Measurements from ENCODE around the gene INPP5D.
"Not testable (repeated sequence)": the region's sequence is repeated elsewhere in the genome, so short reads cannot be mapped to it uniquely, and the experiment has no call there.

The INPP5D gene

GRCh38 chr2:233123576-233123975 lies 63.4 kb downstream of the INPP5D start:
- DNase-seq; in situ Hi-C loops (cut with HindIII; ENCODE audit: low pct_ligation_motif_present, low pct_unique_long_range_greater_than_20kb, low sequenced_read_pairs): not testable (repeated sequence)

DNA sequence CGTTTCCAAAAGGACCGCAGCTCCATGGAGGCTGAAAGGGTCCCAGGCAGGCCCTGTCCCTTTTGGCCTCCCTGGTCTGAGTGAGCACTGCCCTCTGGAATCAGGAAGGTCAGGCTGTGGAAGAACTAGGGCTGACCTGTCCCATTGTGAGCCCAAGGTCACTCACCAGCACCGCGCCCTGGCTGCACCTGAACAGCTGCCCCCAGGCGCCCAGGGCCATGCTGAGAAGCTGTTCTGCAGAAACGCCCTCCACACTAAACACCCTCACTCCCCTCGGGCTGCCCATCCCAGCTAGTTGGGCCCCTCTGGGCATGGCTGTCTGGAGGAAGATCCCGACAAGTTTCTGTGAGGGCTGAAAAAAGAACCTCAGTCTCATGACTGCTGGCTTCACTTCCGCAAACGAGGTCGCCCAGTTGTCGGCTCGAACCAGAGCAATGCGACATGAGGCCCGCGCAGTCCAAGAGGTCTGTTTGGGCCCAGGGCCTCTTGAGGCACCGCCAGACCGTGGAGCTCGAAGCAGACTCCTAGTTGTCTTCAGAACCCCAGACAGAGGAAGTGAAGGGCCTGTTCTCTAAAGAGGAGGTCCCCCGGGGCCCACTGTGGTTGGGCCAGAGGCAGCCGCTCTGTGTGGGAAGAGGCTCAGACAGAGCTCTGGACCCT lies 64.4 kb downstream of the INPP5D start:
- in situ Hi-C loops (cut with HindIII; ENCODE audit: low pct_ligation_motif_present, low pct_unique_long_range_greater_than_20kb, low sequenced_read_pairs) = no loop called here
- DNase-seq = no peak

DNA sequence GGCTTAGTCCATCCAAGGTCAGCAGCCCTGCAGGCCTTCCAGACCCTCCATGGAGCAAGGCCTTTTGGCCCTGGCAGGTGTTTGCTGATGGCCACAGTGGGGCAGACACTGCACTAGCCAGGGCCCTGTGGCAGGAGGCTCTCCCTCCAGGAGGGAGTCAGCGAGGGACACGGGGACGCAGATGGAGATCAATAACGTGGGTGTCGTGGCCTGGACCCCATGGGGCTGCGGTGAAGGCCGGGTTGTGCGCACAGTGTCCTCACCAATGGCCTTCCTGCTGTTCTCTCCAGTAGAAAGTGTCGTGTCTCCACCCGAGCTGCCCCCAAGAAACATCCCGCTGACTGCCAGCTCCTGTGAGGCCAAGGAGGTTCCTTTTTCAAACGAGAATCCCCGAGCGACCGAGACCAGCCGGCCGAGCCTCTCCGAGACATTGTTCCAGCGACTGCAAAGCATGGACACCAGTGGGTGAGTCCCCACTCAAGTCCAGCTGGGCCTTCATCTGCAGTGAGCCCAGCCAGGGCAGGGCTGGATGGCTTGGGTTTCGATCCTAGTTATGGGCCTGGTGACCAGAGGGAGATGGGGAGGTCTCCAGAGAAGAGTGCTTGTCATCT lies 65.4 kb downstream of the INPP5D start:
- in situ Hi-C loops (cut with HindIII; ENCODE audit: low pct_ligation_motif_present, low pct_unique_long_range_greater_than_20kb, low sequenced_read_pairs) = no loop called here
- DNase-seq = no peak

GRCh38 chr2:233129351-233129978 lies 69.3 kb downstream of the INPP5D start:
- in situ Hi-C loops (cut with HindIII; ENCODE audit: low pct_ligation_motif_present, low pct_unique_long_range_greater_than_20kb, low sequenced_read_pairs) = no loop called here
- peak; percentile 13 for DNase-seq

GRCh38 chr2:233130024-233130423 lies 69.9 kb downstream of the INPP5D start:
- in situ Hi-C loops (cut with HindIII; ENCODE audit: low pct_ligation_motif_present, low pct_unique_long_range_greater_than_20kb, low sequenced_read_pairs) = no loop called here
- DNase-seq = no peak

DNA sequence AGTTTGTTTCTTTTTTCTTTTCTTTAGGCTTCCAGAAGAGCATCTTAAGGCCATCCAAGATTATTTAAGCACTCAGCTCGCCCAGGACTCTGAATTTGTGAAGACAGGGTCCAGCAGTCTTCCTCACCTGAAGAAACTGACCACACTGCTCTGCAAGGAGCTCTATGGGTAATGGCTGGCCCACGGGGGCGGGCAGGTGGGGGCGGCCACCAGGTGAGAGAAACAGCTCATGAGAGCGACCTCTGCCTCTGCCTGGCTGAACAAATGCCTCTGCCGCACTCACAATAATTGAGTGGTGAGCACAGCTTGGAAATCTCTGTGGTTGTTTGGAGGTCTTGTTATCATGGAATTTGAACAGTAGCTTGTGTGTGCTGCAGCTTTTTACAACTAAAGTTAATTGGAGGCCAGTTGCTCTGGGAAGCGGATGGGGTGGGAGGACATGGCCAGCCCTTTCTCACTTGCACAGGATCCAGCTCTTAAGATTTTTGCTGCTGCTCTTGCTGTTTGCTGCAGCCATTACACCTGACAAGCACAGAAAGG lies 70.4 kb downstream of the INPP5D start:
- no peak for DNase-seq
- in situ Hi-C loops (cut with HindIII; ENCODE audit: low pct_ligation_motif_present, low pct_unique_long_range_greater_than_20kb, low sequenced_read_pairs) = no loop called here

GRCh38 chr2:233131936-233132720 lies 72.0 kb downstream of the INPP5D start:
- in situ Hi-C loops (cut with HindIII; ENCODE audit: low pct_ligation_motif_present, low pct_unique_long_range_greater_than_20kb, low sequenced_read_pairs) = no loop called here
- DNase-seq = no peak

DNA sequence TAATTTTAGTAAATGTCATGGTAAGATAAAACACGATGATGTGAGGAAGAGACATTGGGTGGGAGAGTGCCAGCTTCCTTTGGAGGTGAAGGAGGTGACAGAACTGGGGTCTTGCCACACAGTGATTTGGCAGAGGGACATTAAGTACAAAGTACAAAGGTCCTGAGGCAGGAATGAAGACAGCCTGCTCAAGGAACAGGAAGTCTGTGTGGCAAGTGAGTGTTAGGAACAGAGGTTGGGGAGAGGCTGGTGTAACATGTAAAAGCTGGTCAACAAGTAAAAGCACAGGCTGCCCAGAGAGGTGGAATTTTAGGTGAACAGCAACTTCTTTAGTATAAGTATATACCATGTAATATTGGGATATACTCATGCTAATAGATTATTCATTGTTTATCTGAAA lies 73.1 kb downstream of the INPP5D start:
- in situ Hi-C loops (cut with HindIII; ENCODE audit: low pct_ligation_motif_present, low pct_unique_long_range_greater_than_20kb, low sequenced_read_pairs) = no loop called here
- no peak for DNase-seq

- in situ Hi-C loops (cut with HindIII; ENCODE audit: low pct_ligation_motif_present, low pct_unique_long_range_greater_than_20kb, low sequenced_read_pairs) = no loop called here
These were observed 75.3 kb downstream of the INPP5D start for GRCh38 chr2:233135421-233135820.

DNA sequence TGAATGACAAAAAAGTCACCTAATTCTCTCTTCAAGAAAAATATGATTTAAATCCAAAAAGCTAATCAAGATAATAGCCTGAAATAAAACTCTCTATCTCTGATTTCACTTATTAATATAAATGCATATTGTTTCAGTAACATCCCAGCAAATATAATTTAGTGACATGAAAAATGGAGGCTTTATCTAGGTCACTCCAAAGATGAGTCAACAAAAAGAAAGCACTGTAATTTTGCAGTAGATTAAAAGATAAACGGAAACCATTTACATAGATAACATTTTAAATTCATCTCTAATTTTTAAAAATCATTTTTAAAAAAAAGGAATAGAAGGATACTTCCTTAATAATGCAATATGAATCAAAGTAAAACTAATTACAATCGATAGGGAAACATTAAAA lies 76.9 kb downstream of the INPP5D start:
- in situ Hi-C loops (cut with HindIII; ENCODE audit: low pct_ligation_motif_present, low pct_unique_long_range_greater_than_20kb, low sequenced_read_pairs) = no loop called here
- no peak for DNase-seq

More at GRCh38 chr2:233135421-233135820, 75.3 kb downstream of the INPP5D start:
- no peak for DNase-seq

DNA sequence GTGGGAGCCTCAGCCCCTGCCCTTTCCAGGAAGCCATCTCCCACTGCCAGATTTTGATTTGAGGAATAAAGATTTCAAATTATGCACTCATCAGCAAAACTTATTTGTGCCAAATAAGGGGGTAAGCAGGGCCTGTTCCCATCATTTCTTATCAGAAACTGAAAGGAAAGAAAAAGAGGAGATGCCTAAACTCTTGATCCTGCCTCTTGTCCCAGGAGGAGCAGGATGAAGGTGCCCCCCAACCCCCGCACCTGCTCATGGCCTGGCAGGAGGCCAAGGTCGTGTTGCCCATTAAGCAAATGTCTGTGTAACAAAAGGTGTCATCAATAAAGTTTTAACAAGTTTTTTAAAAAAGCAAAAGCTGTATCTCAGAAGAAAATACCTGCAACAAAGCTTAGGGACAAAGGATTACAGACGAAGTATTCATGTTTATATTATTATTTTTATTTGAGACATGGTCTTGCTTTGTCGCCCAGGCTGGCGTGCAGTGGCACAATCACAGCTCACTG lies 80.0 kb downstream of the INPP5D start:
- in situ Hi-C loops (cut with HindIII; ENCODE audit: low pct_ligation_motif_present, low pct_unique_long_range_greater_than_20kb, low sequenced_read_pairs) = no loop called here
- no peak for DNase-seq

GRCh38 chr2:233140978-233141377 lies 80.8 kb downstream of the INPP5D start:
- DNase-seq = no peak
- in situ Hi-C loops (cut with HindIII; ENCODE audit: low pct_ligation_motif_present, low pct_unique_long_range_greater_than_20kb, low sequenced_read_pairs) = no loop called here

- in situ Hi-C loops (cut with HindIII; ENCODE audit: low pct_ligation_motif_present, low pct_unique_long_range_greater_than_20kb, low sequenced_read_pairs) = no loop called here
- no peak for DNase-seq
These were observed 81.8 kb downstream of the INPP5D start for GRCh38 chr2:233141901-233142300.

GRCh38 chr2:233142355-233142897 lies 82.3 kb downstream of the INPP5D start:
- DNase-seq = no peak
- in situ Hi-C loops (cut with HindIII; ENCODE audit: low pct_ligation_motif_present, low pct_unique_long_range_greater_than_20kb, low sequenced_read_pairs) = no loop called here

DNA sequence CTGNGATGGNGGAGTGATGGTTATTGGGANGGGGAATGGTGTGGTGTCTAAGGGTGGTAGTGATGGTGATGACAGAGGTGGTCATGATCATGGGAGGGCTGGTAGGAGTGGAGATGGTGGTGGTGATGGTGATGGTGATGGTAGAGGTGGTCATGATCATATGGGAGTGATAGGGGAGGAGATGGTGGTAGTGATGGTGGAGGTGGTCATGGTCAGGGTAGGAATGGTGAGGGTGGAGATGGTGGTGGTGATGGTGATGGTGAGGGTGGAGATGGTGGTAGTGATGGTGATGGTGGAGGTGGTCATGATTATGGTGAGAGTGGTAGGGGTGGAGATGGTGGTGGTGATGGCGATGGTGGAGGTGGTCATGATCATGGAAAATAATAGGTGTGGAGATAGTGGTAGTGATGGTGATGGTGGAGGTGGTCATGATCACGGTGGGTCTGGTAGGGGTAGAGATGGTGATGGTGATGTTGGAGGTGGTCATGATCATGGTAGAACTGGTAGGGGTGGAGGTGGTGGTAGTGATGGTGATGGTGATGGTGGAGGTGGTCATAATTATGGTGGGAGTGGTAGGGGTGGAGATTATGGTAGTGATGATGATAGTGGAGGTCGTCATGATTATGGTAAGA lies 83.7 kb downstream of the INPP5D start:
- no peak for DNase-seq

DNA sequence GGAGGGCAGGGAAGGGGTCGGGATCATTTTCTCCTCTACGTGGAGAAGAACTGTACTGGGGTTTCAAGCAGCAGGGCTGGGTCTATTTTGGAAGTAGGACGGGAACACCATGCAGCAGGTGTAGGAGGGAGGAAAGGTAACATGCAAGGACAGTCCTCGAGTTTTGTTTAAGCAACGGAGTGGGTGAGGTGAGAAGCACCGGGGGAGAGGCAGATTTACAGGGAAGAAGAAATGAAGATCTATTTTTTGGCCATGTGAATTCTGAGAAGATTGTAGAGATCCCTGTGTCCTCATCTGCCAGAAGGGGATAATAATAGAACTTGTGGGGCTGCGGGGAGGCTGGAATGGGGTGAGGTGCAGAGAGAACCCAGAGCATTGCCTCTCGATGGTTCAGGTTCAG lies 85.6 kb downstream of the INPP5D start:
- no peak for DNase-seq
- in situ Hi-C loops (cut with HindIII; ENCODE audit: low pct_ligation_motif_present, low pct_unique_long_range_greater_than_20kb, low sequenced_read_pairs) = no loop called here

More for the DNA sequence above, 83.7 kb downstream of the INPP5D start:
- in situ Hi-C loops (cut with HindIII; ENCODE audit: low pct_ligation_motif_present, low pct_unique_long_range_greater_than_20kb, low sequenced_read_pairs) = no loop called here

- DNase-seq = no peak
- in situ Hi-C loops (cut with HindIII; ENCODE audit: low pct_ligation_motif_present, low pct_unique_long_range_greater_than_20kb, low sequenced_read_pairs) = no loop called here
These were observed 86.1 kb downstream of the INPP5D start for GRCh38 chr2:233146194-233146593.

- in situ Hi-C loops (cut with HindIII; ENCODE audit: low pct_ligation_motif_present, low pct_unique_long_range_greater_than_20kb, low sequenced_read_pairs) = no loop called here
- no peak for DNase-seq
These were observed 87.1 kb downstream of the INPP5D start for GRCh38 chr2:233147136-233147828.
